Germinal center (tissue), 1 donor: Measurements from ENCODE around the gene NOS2.
A peak's percentile ranks its signal among the peaks of the same experiment; 100 is the strongest.
"Not testable (repeated sequence)": the region's sequence is repeated elsewhere in the genome, so short reads cannot be mapped to it uniquely, and the experiment has no call there.

Experiments
- DNase-seq: peaks from one replicate; pipeline ENCODE4 v3.0.0; 2012; ENCODE audit warnings: mixed read lengths, low spot score

The NOS2 gene

DNA sequence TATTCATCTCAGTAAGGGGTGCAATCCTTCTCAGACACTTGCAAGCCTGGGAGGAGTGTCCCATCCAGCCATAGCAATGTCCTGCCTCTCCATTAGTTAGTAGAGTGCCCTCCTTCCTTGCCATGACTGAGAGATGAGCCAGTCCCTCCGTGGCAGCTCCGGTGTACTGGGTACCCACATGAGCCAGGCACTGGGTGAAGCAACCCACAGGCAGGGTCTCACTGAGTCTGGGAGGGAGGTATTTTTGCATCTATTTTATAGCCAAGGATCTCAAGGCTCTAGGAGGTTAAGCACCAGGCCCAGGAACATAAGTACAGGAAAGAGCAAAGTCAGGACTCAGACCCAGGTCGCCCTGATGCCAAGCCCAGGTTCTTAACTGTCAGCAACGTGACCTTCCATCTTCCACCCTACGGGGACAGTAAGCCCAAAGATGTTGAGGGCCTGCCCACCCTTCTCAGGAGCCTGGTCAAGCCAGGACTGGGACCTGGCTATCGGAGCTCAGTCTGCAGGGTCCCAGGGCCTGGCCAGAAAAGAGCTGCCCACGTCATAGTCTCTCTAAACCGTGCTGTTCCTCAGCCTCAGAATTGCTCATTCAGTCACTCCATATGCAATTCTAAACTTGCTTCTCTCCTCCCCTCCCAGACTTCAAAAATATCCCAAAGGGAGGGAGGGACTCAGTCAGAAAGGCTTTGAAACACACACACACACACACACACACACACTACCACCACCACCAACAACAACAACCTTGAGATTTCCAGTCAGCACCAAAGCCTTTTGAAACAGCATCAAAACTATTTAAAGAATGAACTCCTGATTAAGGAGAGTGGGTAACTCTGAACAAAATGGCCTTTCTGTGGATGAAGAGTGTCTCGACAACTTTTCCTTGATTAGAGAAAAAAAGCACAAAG lies 16.6 kb downstream of the NOS2 start:
- no peak for DNase-seq

DNA sequence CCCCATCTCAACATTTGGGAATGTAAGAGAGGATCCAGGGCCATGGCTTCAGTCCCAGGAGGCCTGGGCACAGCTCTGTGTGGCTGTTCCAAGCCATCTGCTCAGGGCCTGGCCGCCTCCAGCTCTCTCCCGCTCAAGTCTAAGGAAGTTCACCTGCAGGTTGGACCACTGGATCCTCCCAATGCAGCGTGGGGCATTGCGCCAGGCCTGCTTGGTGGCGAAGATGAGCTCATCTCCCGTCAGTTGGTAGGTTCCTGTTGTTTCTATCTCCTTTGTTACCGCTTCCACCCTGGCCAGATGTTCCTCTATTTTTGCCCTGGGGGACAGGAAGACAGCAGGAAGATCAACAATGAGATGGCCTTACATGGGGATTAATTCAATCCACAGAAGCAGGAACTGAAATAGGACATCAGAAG lies 17.5 kb downstream of the NOS2 start:
- DNase-seq = no peak

GRCh38 chr17:27780828-27781404 lies 19.4 kb downstream of the NOS2 start:
- DNase-seq = no peak

DNA sequence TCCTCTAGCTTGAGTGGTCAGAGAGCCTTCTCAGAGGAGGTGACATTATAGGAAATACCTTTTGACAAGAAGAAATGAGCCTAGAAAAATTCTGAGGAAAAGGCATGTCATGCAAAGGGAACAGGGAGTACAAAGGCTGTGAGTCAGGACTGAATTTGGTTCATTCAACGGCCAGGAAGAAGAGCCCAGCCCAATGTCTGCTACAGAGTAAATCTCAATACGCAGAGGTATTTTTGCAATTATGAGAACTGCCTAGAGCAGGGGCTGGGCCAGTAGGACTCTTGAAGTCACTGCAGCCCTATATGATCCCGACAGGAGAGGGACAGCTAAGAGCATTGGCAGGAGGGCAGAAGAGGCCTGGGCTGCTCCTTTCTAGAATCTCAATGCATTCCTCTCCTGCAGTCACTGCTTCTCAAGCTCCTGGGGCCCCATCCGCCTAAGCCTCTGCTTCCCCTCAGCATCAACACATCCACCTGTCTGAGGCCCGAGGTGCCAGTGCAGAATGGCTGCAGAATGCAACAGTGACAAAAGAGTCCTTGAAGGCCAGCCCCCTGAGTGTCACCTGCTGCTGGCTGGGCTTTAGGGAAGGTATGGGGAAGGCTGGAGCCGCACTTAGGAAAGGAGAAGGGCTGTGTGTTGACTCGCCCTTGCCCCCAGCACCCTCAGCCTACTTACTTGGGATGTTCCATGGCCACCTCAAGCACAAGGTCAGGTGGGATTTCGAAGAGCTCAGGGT lies 20.1 kb downstream of the NOS2 start:
- DNase-seq = no peak

GRCh38 chr17:27778183-27778582 lies 22.1 kb downstream of the NOS2 start:
- no peak for DNase-seq

DNA sequence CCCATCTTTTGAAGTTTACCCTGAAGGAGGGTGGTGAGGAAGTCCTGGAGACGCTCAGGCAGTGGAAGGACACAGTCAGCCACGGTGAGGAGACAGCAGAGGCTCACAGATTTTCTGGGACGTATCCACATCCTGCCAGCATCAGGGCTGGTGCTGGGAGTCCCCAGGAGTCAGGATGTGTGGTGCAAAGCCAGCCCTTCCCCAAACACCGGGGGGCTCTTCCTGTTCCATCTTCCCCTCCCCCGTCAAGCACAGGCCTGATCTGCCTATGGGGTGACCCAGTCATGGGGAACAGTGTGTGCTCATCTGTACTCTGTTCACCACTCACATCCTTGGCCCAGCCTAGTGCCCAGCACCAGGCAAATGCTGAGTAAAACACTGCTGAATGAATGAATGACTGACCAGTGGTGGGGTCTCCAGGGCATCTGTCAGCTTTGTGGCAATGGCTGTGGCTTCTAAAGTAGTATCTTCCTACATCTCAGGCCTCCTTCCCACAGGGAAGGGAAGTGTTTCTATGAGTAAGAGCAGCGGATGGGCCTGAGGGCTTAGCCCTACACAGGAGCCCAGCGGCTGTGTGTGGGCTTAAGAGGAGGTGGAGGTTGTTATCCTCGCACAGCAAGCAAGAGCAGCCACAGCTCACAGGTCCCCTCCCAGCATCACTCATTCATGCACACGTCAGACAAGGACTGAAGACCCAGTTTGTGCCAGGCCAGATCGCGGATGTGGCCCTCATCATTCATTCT lies 23.3 kb downstream of the NOS2 start:
- no peak for DNase-seq

DNA sequence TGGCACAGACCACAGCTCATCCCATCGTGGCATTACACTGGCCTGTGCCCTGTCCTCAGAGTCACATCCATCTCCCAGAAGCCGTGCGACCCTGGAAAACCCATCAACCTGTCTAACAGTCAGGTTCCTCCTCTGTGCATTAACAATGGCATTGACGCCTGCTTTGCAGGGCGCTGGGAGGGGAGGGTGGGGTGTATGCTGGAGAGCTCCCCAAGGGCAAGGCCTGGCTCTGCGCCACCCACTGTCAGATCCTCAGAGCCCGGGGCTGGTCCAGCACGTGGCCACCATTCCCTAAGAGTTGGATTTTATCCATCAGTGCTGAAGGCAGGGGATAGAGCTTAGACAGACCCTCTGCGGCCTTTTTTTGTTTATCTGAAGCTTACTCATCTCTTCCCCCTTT lies 28.7 kb downstream of the NOS2 start:
- DNase-seq = no peak

DNA sequence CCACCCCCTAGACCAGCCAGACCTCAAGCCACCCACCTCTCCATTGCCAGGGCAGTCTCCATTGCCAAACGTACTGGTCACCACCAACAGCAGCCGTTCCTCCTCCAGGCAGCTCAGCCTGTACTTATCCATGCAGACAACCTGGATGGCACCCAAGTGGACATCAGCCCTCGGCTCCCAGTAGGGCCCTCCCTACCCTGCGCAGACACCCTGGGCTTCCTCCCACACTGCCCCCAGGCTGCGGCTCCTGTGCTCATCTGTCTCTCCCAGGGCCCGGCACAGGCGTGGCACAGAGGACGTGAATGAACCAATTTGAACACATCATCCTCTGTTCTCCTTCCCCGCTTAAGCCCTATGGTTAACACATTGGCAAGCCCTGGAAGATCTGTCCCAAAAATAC lies 29.5 kb downstream of the NOS2 start:
- no peak for DNase-seq

DNA sequence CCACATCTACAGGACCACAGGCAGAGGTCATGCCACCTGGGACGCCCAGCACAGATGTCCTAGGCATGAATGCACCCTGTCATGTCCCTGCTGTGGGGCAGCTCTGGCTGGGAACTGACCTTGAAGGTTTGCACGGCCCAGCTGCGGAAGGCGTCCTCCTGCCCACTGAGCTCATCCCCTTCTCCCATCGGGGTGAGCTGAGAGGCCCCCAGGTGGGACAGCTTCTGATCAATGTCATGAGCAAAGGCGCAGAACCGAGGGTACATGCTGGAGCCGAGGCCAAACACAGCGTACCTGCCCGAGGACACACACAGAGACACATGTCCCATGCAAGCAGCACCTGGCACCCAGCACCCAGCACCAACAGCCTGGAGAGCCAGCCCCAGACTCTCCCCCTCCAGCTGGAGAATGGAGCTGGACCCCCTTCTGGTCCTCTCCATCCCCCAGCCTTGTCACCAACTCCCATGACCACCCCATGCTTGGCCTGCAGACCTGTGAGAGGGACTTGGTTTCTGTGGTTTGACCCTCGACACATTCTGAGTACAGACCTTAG lies 31.4 kb downstream of the NOS2 start:
- DNase-seq = no peak

GRCh38 chr17:27766438-27766837 lies 33.9 kb downstream of the NOS2 start:
- DNase-seq = no peak

GRCh38 chr17:27765353-27765752 lies 35.0 kb downstream of the NOS2 start:
- DNase-seq = no peak

- no peak for DNase-seq
Measured at GRCh38 chr17:27764589-27764988, 35.7 kb downstream of the NOS2 start.

- DNase-seq = no peak
Measured at GRCh38 chr17:27762527-27763305, 37.6 kb downstream of the NOS2 start.

DNA sequence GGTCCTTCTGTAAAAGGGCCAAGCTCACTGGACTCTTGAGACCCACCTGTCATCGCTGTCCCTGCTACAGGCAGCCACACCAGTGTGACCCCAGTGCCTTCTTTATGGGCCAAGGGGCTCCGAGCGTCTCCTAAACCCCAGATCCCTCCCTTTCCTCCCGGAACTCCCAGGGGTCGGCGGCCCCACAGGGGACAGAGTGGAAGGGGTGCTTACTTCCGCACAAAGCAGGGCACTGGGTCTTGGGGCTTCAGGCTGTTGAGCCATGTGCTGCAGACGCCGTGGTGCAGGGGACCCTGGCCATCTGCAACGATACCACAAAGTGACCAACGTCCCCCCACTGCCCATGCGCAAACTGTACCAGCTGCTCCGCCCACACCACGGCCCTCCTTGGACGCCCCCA lies 39.4 kb downstream of the NOS2 start:
- not testable (repeated sequence) for DNase-seq

GRCh38 chr17:27760069-27760885 lies 40.1 kb downstream of the NOS2 start:
- peak; percentile 65 for DNase-seq

DNA sequence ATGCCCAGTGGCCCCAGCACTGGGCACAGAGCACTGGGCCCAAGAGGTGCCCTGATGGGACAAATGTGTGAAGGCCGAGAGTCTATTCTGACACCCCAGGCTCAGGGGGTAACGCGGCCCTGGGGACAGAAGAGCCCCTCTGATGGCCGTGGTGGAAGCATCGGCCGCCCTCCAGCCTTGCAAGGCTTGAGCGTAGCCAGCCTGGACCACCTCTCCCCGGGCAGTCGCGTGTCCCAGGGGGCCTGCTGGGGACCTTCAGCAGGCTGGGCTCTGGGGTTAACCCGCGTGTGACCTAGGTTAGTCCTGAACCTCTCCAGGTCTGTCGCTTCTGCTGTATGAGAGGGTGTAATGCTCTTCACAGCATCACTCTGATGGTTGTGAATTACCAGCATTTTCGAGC lies 40.8 kb downstream of the NOS2 start:
- DNase-seq = no peak

GRCh38 chr17:27756467-27757371 lies 43.6 kb downstream of the NOS2 start:
- DNase-seq = peak; percentile 24

DNA sequence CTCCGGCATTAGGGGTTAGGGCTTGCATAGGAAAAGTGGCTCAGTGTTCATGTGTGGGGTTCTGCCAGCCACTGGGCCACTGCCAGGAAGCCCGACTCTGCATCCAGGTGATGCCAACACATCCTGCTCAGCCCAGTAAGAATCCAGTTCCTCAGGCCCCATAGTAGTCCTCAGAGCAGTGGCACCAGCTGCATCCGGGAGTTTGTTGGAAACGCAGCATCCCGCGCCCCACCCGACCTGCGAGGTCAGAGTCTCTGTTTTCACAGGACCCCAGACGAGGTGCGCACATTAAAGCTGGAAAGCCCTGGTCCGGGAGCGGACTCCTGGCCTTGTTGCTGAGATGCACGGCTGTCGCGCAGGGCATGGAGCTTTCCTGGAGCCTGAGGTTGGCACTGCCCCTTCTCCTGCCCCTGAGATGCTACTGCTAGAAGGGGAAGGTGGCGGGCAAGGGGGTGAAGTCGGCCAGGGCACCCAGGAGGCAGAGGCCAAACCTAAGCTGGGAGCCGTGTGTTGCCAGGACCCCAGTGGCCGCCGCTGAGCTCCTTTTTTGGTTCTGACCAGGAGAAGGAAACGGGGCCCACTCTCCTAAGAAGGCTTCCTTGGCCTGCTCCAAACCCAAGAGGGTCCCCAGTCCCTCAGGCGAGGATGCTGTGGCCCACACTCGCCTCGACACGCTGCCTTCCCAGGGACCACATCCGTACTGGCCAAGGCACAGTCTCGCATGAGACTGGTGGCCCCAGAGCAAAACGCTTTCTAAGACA lies 44.4 kb downstream of the NOS2 start:
- DNase-seq = no peak
